HG03457 (cell line): ENCODE data around the gene ATG7.
"Not testable (repeated sequence)": the region's sequence is repeated elsewhere in the genome, so short reads cannot be mapped to it uniquely, and the experiment has no call there.

ENCODE experiments used
- ATAC-seq: cut with Tn5 transposase; IDR thresholded peaks from one replicate; pipeline ENCODE4 v1.9.1; 2021; ENCODE audit warnings: moderate number of reproducible peaks; ENCODE audit not compliant: unreplicated experiment

Gene ATG7

GRCh38 chr3:11251807-11252176 is 20.4 kb upstream of the ATG7 start:
- no peak for ATAC-seq

DNA sequence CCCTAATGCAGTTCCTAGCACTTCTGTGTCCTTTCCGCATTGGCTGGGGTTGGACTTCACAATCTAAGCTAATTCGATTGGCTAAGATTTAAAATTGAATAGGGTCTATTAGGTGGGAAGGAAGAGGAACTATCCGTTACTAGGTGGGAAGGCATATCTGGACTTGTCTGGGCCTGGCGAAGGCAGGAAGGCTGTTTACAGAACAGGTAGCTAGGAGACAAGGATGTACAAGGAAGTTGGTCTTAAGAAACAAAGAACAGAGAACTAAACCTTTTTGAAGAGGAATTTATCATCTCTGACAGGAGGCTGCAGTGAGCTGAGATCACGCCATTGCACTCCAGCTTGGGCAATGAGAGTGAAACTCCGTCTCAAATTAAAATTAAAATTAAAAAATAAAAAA is 17.3 kb upstream of the ATG7 start:
- ATAC-seq = no peak

GRCh38 chr3:11255537-11255936 is 16.7 kb upstream of the ATG7 start:
- not testable (repeated sequence) for ATAC-seq

- ATAC-seq = no peak
Observed at GRCh38 chr3:11258958-11259357, 13.2 kb upstream of the ATG7 start.

GRCh38 chr3:11260460-11260859 is 11.7 kb upstream of the ATG7 start:
- ATAC-seq = no peak

DNA sequence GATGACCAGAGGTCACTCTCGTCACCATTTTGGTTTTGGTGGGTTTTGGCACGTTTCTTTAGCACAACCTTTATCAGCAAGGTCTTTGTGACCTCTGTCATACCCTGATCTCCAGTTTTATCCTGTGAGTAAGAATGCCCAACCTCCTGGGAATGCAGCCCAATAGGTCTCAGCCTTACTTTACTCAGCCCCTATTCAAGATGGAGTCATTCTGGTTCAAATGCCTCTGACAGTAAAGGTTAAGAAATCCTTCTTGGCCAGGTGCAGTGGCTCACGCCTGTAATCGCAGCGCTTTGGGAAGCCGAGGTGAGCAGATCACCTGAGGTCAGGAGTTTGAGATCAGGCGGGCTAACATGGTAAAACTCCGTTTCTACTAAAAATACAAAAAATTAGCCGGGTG is 3.2 kb upstream of the ATG7 start:
- ATAC-seq = no peak

GRCh38 chr3:11272906-11273574 is 843 bp downstream of the ATG7 start:
- ATAC-seq = no peak

- no peak for ATAC-seq
Observed at GRCh38 chr3:11273891-11274291, 1.7 kb downstream of the ATG7 start.

GRCh38 chr3:11274566-11275142 is 2.5 kb downstream of the ATG7 start:
- no peak for ATAC-seq

GRCh38 chr3:11275926-11276325 is 3.7 kb downstream of the ATG7 start:
- ATAC-seq = no peak

DNA sequence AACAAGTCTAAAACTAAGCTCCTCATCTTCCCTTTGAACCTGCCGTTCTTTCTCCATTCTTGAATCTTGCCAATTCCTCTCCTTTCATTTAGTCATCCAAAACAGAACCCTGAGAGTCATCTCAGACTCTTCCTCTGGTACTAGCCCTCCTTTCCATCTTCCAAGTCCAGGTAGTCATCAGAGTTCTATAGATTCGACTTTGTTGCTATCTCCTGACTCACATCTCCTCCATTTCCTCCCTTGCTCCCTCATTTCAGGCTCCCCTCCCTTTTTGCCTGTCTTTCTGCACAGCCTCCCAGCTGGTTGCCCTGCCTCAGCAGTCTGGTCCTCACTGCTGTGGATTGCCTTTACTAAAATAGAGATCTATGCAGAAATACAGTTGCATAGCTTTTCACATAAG is 4.7 kb downstream of the ATG7 start:
- no peak for ATAC-seq

DNA sequence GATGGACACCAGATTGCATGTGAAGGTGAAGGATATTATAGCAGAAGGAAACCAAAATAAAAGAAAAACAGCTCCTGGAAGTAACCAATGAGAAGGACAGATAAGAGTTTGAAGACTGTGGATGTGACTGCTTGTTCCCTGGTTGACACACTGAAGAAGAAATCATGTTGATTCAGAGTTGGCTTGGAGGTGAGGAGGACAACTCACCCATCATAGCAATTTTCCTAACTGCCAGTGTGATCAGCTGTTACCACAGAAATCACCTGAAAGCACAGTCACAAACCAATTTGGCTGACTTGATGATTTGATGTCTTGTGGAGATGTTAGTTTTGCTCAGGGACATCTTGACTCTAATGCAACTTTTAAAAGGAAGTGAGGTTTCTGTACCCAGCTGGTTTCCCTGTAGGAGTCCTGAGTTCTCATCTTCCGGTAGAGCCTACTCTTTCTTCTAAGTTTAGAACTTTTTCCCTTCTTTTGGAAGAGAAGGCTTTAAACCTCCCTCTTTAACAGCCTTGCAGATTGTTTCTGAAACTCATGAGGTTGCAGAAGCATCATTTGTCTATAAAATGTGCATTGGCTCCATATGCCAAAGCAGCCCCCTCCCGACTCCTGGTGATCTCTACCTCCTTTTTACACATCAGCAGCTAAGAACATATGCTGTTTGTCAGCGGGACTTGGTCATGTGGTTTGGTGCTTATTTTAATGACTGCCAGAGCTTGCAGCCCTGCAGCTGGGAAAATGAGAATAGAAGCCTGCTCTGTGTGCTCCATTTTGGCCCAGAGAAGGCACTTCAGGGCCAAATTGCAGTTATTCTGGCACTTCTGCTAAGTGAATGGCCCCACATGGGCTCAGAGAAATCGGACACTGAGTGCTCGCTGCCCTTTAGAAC is 10.3 kb downstream of the ATG7 start:
- ATAC-seq = no peak

DNA sequence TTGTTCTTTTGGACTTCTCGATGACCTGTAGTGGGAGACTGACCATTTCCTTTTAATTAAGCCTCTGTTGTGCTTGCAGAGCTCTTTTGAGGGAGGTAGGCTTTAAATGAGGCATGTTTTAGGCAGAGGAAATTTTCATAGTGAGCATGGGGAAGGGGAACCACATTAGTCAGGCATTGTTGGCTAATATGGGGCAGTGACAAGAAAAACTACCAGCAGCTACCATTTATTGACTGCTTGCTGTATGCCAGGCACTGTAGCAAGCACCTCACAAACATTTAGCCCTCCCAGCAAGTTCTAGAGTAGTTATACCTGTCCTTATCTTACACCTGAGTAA is 10.9 kb downstream of the ATG7 start:
- no peak for ATAC-seq

DNA sequence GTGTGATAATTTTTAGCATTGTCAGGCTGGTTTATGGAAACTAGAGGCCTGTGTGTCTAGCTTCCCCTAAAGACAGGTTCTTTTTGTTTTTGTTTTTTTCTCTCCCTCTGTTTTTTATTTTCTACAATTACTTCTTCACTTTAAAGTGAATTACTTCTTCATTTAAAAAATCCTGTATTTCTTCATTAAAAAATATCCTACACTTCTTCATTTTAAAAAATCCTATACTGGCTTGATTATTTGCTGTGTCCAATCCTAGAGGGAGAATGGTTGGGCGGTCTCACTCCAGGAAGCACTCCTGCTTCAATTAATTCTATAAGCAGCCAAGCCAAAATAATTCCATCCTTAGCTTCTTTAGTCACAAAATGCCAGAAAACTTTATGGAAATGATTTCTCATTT is 11.8 kb downstream of the ATG7 start:
- no peak for ATAC-seq

GRCh38 chr3:11285471-11285870 is 13.3 kb downstream of the ATG7 start:
- no peak for ATAC-seq

DNA sequence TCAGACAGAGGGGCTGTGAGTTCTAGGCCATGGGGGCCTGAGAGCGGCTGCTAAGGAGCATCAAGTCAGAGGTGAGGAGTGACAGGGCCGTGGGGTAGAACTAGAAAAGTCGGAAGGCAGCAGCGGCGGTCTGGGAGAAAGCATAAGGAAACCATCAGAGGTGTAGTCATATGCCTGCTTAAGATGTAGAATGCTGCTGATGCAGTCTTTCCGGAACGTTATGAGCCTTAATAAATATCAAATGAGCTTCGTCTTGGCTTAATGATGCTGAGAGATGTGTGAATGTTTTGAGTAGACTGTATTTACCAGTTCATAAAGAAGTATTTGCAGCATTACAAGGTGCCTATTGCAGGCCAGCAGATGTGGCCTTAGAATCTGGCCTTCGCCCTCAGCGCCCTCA is 15.2 kb downstream of the ATG7 start:
- ATAC-seq = no peak

DNA sequence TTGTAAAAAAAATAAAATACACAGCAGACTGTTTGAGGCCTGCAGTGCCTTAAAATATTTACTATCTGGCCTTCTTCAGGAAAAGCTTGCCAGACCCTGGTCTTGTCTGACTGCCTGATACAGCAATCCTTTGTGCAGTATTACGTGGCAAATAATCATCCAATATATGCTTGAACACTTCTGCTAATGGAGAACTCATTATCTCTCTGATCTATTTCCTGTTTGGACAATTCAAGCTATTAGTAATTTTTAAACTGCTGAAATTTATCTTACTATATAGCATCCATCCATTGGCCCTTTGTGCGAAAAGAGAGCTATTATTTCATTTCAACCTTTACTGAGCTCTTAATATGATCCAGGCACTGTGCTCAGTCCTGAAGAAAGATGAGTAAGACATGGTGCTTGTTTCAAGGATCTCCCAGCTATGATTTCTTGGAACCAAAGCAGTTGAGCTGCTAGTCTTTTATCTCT is 15.9 kb downstream of the ATG7 start:
- ATAC-seq = no peak

DNA sequence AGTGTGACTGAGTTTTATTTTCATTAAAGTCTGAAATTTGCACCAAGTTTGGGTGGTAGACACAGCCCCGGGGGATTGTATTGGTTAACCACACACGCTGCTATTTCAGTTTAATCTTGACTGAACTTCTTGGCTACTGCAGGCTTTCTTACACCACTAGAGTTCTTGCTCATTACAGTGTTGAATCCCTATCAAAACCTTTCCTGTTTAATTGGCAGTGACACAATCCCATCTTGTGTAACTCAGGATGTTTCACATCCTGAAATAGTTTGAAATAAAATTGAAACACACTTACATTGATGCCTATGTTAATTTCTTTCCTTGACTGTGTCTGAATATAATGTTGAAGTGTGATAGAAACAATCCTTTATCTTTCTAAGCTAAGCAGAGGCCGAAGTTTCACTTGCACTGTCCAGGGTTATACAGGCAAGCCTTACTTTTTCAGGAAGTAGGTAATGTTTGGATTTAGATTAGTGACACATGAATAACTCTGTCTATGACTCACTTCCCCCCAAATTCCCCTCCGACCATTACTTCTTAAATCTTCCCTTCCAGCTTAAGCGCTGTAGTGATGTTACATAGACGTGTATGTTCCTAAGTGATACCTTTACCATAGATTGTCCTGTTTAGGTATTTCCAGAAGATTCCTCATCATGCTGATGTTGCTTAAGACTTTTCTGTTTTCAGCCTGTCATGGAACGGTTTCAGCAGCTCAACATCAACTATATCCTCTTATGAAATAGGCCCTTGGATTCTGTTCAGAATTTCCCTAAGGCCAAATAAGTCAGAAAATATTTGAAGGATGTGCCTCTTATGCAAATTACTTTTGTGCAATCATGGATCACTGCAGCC is 16.8 kb downstream of the ATG7 start:
- peak; percentile 55 for ATAC-seq

GRCh38 chr3:11289864-11290263 is 17.7 kb downstream of the ATG7 start:
- ATAC-seq = no peak

GRCh38 chr3:11290743-11291680 is 18.8 kb downstream of the ATG7 start:
- no peak for ATAC-seq
